Neutrophil (primary cell): ENCODE data around the gene TRAF1.

Source experiments
- H3K27ac ChIP-seq: fragments of 200-600 bp; sonication (generic); 2 replicates; pipeline ENCODE4 v1.5.1; 2016; ENCODE audit warnings: mild to moderate bottlenecking, moderate library complexity
- H3K27me3 ChIP-seq: fragments of 200-600 bp; sonication (generic); 2 replicates; pipeline ENCODE4 v1.6.0; 2016; ENCODE audit warnings: mild to moderate bottlenecking
- H3K36me3 ChIP-seq: fragments of 200-600 bp; sonication (generic); 2 replicates; pipeline ENCODE4 v1.5.1; 2017
- H3K4me1 ChIP-seq, 2 experiments: fragments of 200-600 bp in 1 of 2; sonication (generic) in 1 of 2; 1 replicate in 1 of 2; 2 replicates in 1 of 2; pipeline versions ENCODE4 v1.5.1 to v1.6.1; 2013 to 2016; ENCODE audit warnings: low read depth in 1 of 2, low read length in 1 of 2, mild to moderate bottlenecking in 1 of 2, moderate library complexity in 1 of 2; ENCODE audit not compliant: control insufficient read depth in 1 of 2, insufficient read depth in 1 of 2
- H3K4me3 ChIP-seq, 2 experiments: fragments of 200-600 bp in 1 of 2; sonication (generic) in 1 of 2; 1 replicate in 1 of 2; 2 replicates in 1 of 2; pipeline ENCODE4 v1.5.1; 2013 to 2016; ENCODE audit warnings: low read depth in 1 of 2, low read length in 1 of 2, mild to moderate bottlenecking in 1 of 2, moderate library complexity in 1 of 2
- H3K9me3 ChIP-seq: fragments of 200-600 bp; sonication (generic); 2 replicates; pipeline ENCODE4 v1.5.1; 2016
- TF ChIP-seq, protein P1 (sequence below): fragments of 200-600 bp; sonication (generic); IDR thresholded peaks from 2 replicates; pipeline ENCODE4 v1.5.1; 2016; ENCODE audit warnings: antibody characterized with exemption

Gene TRAF1

DNA sequence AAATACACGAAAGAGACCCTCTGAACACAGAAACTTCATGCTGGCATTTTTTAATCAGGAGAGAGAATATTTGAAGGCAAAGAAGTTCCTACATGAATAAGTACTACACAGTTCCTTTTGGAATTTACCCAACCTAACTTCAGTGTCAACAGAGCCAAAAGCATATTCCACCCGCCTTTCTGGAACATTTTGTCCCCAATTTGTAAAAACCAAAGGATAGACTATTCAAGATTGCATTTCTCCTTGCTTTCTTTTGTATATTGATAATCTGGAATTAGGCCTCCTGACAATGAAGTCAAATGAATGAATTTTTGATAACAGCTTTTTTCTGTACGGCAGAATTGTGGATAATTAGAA lies 39.4 kb upstream of the TRAF1 start:
- H3K4me1 ChIP-seq: no peaks in the 10 kb centered on the region
- H3K36me3 ChIP-seq: no peaks in the 10 kb centered on the region
- H3K4me3 ChIP-seq: no peak overlapping the region
- H3K27me3 ChIP-seq: no peaks in the 10 kb centered on the region
- TF ChIP-seq, protein P1, sequence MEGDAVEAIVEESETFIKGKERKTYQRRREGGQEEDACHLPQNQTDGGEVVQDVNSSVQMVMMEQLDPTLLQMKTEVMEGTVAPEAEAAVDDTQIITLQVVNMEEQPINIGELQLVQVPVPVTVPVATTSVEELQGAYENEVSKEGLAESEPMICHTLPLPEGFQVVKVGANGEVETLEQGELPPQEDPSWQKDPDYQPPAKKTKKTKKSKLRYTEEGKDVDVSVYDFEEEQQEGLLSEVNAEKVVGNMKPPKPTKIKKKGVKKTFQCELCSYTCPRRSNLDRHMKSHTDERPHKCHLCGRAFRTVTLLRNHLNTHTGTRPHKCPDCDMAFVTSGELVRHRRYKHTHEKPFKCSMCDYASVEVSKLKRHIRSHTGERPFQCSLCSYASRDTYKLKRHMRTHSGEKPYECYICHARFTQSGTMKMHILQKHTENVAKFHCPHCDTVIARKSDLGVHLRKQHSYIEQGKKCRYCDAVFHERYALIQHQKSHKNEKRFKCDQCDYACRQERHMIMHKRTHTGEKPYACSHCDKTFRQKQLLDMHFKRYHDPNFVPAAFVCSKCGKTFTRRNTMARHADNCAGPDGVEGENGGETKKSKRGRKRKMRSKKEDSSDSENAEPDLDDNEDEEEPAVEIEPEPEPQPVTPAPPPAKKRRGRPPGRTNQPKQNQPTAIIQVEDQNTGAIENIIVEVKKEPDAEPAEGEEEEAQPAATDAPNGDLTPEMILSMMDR: no peak
- H3K27ac ChIP-seq: no peak overlapping the region
- no peaks in the 10 kb centered on the region for H3K9me3 ChIP-seq

DNA sequence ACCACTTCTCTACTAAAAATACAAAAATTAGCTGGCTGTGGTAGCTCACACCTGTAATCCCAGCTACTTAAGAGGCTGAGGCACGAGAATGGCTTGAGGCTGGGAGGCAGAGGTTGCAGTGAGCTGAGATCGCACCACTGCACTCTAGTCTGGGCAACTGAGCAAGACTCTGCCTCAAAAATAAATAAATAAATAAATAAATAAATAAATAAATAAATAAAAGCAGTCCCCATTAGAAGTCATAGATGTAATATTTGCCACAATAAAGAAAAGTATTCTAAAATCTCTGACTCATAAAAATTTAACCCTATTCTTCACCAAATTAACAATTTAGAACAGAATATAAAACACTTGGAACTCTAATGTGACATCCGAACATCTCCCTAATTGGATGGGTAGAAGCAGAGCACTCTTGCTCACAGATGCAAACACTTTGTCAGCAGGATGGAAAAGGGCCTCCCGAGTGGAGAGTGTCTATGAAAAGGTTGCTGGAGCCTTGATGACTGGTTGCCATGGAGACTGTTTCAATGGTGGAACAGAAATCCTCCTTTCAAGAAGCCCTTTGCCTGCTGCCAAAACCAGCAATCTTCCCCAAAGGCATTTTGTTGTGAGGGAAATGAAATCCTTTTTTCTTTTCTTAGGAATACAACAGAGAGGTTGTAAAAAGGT lies 38.9 kb upstream of the TRAF1 start:
- H3K4me3 ChIP-seq: no peak overlapping the region
- H3K9me3 ChIP-seq: no peaks in the 10 kb centered on the region
- TF ChIP-seq, protein P1: no peak
- H3K4me1 ChIP-seq: no peaks in the 10 kb centered on the region
- H3K27me3 ChIP-seq: no peaks in the 10 kb centered on the region
- H3K36me3 ChIP-seq: no peaks in the 10 kb centered on the region
- H3K27ac ChIP-seq: no peak overlapping the region

DNA sequence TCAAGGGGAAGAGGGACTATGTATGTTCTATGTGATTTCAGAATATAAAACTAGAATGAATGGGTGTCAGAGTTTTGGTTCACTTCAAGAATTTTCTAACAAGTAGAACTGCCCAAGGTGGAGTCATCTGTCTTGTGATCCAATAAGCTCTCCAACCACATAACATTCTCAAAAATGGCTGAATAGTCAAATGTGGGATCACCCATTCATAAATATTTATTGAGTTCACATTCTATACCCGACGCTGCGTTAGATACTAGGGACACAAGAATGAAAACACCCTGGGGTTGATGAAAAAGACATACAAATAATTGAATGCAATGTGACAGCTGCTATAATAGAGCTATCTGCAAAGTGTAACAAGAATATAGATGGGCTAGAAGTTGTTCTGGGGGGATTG lies 35.3 kb upstream of the TRAF1 start:
- Histone ChIP-seq H3K4me1 (no peaks in the 10 kb centered on the region), H3K4me3 (no peak overlapping the region), H3K27me3 (no peaks in the 10 kb centered on the region), H3K36me3 (no peaks in the 10 kb centered on the region), H3K9me3 (no peaks in the 10 kb centered on the region), H3K27ac (no peak overlapping the region)
- TF ChIP-seq, protein P1: no peak

DNA sequence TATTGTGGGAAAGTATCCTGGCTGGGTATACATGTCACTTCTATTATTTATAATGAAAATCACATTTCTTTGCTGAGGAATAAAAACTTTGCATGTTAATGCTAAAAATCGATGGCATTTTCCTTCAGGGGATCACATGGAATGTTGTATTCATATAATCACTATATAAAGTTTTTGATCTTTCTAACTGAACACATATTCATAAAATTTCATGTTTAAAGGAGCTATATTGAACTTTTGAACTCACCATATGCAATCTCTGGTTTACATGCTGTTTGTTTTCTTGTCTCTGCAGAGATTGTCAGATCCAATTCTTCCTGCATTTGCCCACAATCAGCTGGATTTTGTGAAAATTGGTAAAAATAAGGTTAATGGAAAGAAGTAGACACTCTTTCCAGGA lies 33.4 kb upstream of the TRAF1 start:
- Histone ChIP-seq H3K27ac (no peak overlapping the region), H3K4me3 (no peak overlapping the region), H3K36me3 (no peaks in the 10 kb centered on the region), H3K9me3 (no peaks in the 10 kb centered on the region), H3K4me1 (no peaks in the 10 kb centered on the region), H3K27me3 (no peaks in the 10 kb centered on the region)
- TF ChIP-seq, protein P1: no peak

DNA sequence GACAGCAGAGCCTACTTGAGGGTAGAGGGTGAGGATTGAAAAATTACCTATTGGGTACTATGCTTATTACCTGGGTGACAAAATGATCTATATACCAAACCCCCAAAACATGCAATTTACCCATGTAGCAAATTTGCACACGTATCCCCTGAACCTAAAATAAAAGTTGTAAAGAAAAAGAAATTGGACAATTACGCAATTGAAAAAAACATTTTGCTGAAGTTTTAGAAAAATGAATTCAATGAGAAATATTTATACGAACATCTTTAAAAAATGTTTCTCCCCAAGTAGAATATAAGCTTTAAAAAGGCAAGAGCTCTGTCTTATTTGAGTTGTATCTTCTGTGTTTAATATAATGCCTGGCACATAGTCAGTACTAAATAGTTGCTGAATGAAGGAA lies 30.3 kb upstream of the TRAF1 start:
- TF ChIP-seq, protein P1: no peak
- no peaks in the 10 kb centered on the region for H3K9me3 ChIP-seq
- H3K4me3 ChIP-seq: no peak overlapping the region
- H3K27ac ChIP-seq: no peak overlapping the region
- no peaks in the 10 kb centered on the region for H3K4me1 ChIP-seq
- no peaks in the 10 kb centered on the region for H3K27me3 ChIP-seq
- H3K36me3 ChIP-seq: no peaks in the 10 kb centered on the region
